GM23338 (cell line): ENCODE measurements around the gene VENTX. TPM values are rescaled to one million over a fixed set of nuclear protein-coding genes. Genes with fewer than 3 reads are reported as not detected.

Experiments used
- ATAC-seq: fragments of 200-7000 bp; cut with Tn5 transposase; 3 replicates; pipeline ENCODE4 v1.9.1; 2020
- DNase-seq: peaks from one replicate; pipeline ENCODE4 v3.0.0-alpha.2; 2015; ENCODE audit warnings: low spot score
- H2AFZ ChIP-seq: fragments of 200-600 bp; sonication (generic); 2 replicates; pipeline ENCODE4 v1.8.0; 2016; ENCODE audit warnings: antibody characterized with exemption, mild to moderate bottlenecking, moderate library complexity
- H3F3A ChIP-seq: fragments of 200-600 bp; sonication (generic); replicated peaks from 2 replicates; pipeline ENCODE4 v1.8.0; 2017; ENCODE audit warnings: antibody characterized with exemption, mixed run types, low read depth
- H3K27ac ChIP-seq: fragments of 200-600 bp; sonication (generic); 2 replicates; pipeline ENCODE4 v1.6.1; 2016; ENCODE audit warnings: low read depth
- H3K27me3 ChIP-seq: fragments of 200-600 bp; sonication (generic); 2 replicates; pipeline ENCODE4 v1.8.0; 2016; ENCODE audit warnings: mild to moderate bottlenecking, mixed run types, moderate library complexity; ENCODE audit not compliant: insufficient read depth
- H3K36me3 ChIP-seq: fragments of 200-600 bp; sonication (generic); 2 replicates; pipeline ENCODE4 v1.8.0; 2016; ENCODE audit warnings: mild to moderate bottlenecking; ENCODE audit not compliant: insufficient read depth
- H3K4me1 ChIP-seq: fragments of 200-600 bp; sonication (generic); 2 replicates; pipeline ENCODE4 v1.8.0; 2016; ENCODE audit warnings: mild to moderate bottlenecking, moderate library complexity; ENCODE audit not compliant: insufficient read depth
- H3K4me2 ChIP-seq: fragments of 200-600 bp; sonication (generic); 2 replicates; pipeline ENCODE4 v1.7.1; 2017; ENCODE audit warnings: mixed run types
- H3K4me3 ChIP-seq: fragments of 200-600 bp; sonication (generic); 2 replicates; pipeline ENCODE4 v1.6.1; 2016; ENCODE audit warnings: mixed run types
- H3K79me2 ChIP-seq: fragments of 200-600 bp; sonication (generic); replicated peaks from 2 replicates; pipeline ENCODE4 v1.8.0; 2017; ENCODE audit warnings: mild to moderate bottlenecking; ENCODE audit not compliant: insufficient read depth
- H3K9me2 ChIP-seq: fragments of 200-600 bp; sonication (generic); 2 replicates; pipeline ENCODE4 v1.8.0; 2017; ENCODE audit not compliant: insufficient read depth
- H4K20me1 ChIP-seq: fragments of 200-600 bp; sonication (generic); replicated peaks from 2 replicates; pipeline ENCODE4 v1.8.0; 2017; ENCODE audit warnings: mild to moderate bottlenecking; ENCODE audit not compliant: insufficient read depth
- H3K27ac Mint-ChIP-seq: 2 replicates; pipeline ENCODE4 v1.8.0; 2020; ENCODE audit warnings: inconsistent platforms, mild to moderate bottlenecking, moderate library complexity, mixed read lengths
- H3K27me3 Mint-ChIP-seq: 3 replicates; pipeline ENCODE4 v1.8.0; 2022; ENCODE audit warnings: low read depth, mild to moderate bottlenecking, moderate library complexity, mixed read lengths, inconsistent platforms; ENCODE audit not compliant: insufficient read depth, poor library complexity
- H3K36me3 Mint-ChIP-seq: 3 replicates; pipeline ENCODE4 v1.8.0; 2021; ENCODE audit warnings: low read depth, mild to moderate bottlenecking, inconsistent platforms, moderate library complexity, mixed read lengths
- H3K4me1 Mint-ChIP-seq: 3 replicates; pipeline ENCODE4 v1.8.0; 2020; ENCODE audit warnings: mild to moderate bottlenecking, inconsistent platforms, mixed read lengths
- H3K4me3 Mint-ChIP-seq: 3 replicates; pipeline ENCODE4 v1.8.0; 2021; ENCODE audit warnings: moderate library complexity, mild to moderate bottlenecking, inconsistent platforms, mixed read lengths
- H3K9me3 Mint-ChIP-seq: 3 replicates; pipeline ENCODE4 v1.8.0; 2020; ENCODE audit warnings: moderate library complexity, mild to moderate bottlenecking, inconsistent platforms, mixed read lengths
- CREB1 ChIP-seq: fragments of 250-450 bp; sonication (Bioruptor Pico); IDR thresholded peaks from 2 replicates; pipeline ENCODE4 v1.5.0; 2020; ENCODE audit warnings: low read depth, mild to moderate bottlenecking, moderate library complexity
- EZH2 ChIP-seq: fragments of 200-600 bp; sonication (generic); IDR thresholded peaks from one replicate; pipeline ENCODE4 v1.8.0; 2017; ENCODE audit warnings: antibody characterized with exemption, mild to moderate bottlenecking, low read depth; ENCODE audit not compliant: unreplicated experiment
- EZH2phosphoT487 ChIP-seq: fragments of 200-600 bp; sonication (generic); IDR thresholded peaks from one replicate; pipeline ENCODE4 v1.8.1; 2018; ENCODE audit warnings: antibody characterized with exemption; ENCODE audit not compliant: unreplicated experiment
- JUNB ChIP-seq: IDR thresholded peaks from one replicate; pipeline ENCODE4 v1.6.1; 2016; ENCODE audit warnings: antibody characterized with exemption; ENCODE audit not compliant: unreplicated experiment
- NANOG ChIP-seq: IDR thresholded peaks from 2 replicates; pipeline ENCODE4 v1.6.1; 2016; ENCODE audit warnings: antibody characterized with exemption, borderline replicate concordance
- POLR2AphosphoS5 ChIP-seq: IDR thresholded peaks from 2 replicates; pipeline ENCODE4 v1.6.1; 2016; ENCODE audit warnings: antibody characterized with exemption, low read depth
- STAT1 ChIP-seq: IDR thresholded peaks from one replicate; pipeline ENCODE4 v1.6.1; 2016; ENCODE audit warnings: antibody characterized with exemption; ENCODE audit not compliant: unreplicated experiment
- ZNF114 ChIP-seq: fragments of 250-450 bp; sonication (Bioruptor Pico); IDR thresholded peaks from 2 replicates; pipeline ENCODE4 v1.5.0; 2020; ENCODE audit warnings: mild to moderate bottlenecking, moderate library complexity
- ZNF331 ChIP-seq: fragments of 250-450 bp; sonication (Bioruptor Pico); IDR thresholded peaks from 2 replicates; pipeline ENCODE4 v1.5.0; 2020; ENCODE audit warnings: low read depth, mild to moderate bottlenecking, moderate library complexity
- polyA plus RNA-seq: library from polyadenylated mRNA; unstranded; fragments of >200 nt; fragmentation: Nextera tagmentation; extraction: Ambion mirVana; gene quantifications from 2 replicates; pipeline ENCODE4 v1.2.1, GENCODE V29; 2016
- total RNA-seq: library from RNA; depleted of rRNA; stranded (reverse); fragments of >200 nt; shearing (Covaris generic); gene quantifications from 2 replicates; pipeline ENCODE4 v1.2.3, GENCODE V29; 2014
- TF ChIP-seq, protein P1 (sequence below), 2 experiments: fragments of 200-600 bp in 1 of 2; sonication (generic) in 1 of 2; conservative IDR thresholded peaks; 2 replicates each; pipeline versions ENCODE4 v1.5.1 to v1.6.1; 2016 to 2017; ENCODE audit warnings: antibody characterized with exemption in 2 of 2, low read depth in 2 of 2, mild to moderate bottlenecking in 2 of 2, moderate library complexity in 1 of 2
- TF ChIP-seq, protein P2 (sequence below): IDR thresholded peaks from one replicate; pipeline ENCODE4 v1.6.1; 2018; ENCODE audit warnings: antibody characterized with exemption; ENCODE audit not compliant: unreplicated experiment
- TF ChIP-seq, protein P3 (sequence below): IDR thresholded peaks from 2 replicates; pipeline ENCODE4 v1.6.1; 2016; ENCODE audit warnings: antibody characterized with exemption
- TF ChIP-seq, protein P4 (sequence below): fragments of 250-450 bp; sonication (Bioruptor Pico); IDR thresholded peaks from 2 replicates; pipeline ENCODE4 v1.5.0; 2020; ENCODE audit warnings: mild to moderate bottlenecking, moderate library complexity

Gene VENTX
- total and polyA plus RNA-seq, 2 experiments from 2014 or later = 4.8 to 8.1 TPM

DNA sequence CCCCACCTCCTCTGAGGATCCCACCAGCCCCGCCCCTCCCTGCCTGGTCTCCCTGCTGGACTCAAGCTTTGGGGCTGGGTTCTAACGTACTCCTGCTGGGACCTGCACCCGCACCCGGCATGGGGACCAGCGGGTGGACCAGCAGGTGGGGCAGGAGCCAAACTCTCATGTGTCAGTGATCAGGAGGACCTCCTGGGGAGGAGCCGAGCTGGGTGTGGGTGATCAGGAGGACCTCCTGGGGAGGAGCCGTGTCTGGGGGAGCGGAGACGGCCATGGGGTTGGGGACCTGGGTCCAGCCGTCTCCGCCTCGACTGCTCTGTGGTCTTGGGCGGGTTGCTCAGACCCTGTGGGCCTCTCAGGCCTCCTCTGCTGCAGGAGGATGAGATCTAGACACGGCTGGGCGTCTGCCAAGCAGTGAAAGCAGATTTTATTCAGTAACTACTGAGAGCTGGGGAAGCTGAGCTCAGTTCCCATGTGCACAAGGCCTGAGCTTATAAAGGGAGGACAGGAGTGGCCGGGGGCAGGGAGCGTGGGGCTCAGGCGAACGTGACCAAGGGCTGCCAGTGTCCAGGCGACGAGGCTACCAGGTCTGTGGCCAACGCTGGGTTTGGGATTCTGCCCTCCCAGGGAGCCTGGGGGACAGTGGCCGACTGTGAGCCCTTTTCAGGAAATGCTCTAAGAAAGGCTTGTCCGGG, 41.3 kb upstream of the VENTX start:
- H3K4me3 Mint-ChIP-seq = no peak overlapping the region
- DNase-seq = no peak
- Histone ChIP-seq H3K27me3 (no peaks in the 10 kb centered on the region), H3K4me1 (no peaks in the 10 kb centered on the region), H3K27ac (no peak overlapping the region), H3K4me2 (no peak overlapping the region), H2AFZ (no peak overlapping the region), H3K79me2 (no peaks in the 10 kb centered on the region), H4K20me1 (no peaks in the 10 kb centered on the region), H3K36me3 (no peaks in the 10 kb centered on the region), H3F3A (no peaks in the 10 kb centered on the region), H3K9me2 (no peaks in the 10 kb centered on the region), H3K4me3 (no peak overlapping the region)
- H3K36me3 Mint-ChIP-seq = peaks cover 10% of the 10 kb centered on the region; the same call in 2 of the 3 replicates
- H3K9me3 Mint-ChIP-seq = peaks cover 23% of the 10 kb centered on the region
- ATAC-seq = no peak
- no peaks in the 10 kb centered on the region for H3K4me1 Mint-ChIP-seq
- H3K27ac Mint-ChIP-seq = peak overlapping the region; percentile 48; the same call in 1 of the 2 replicates
- TF ChIP-seq, protein P1, sequence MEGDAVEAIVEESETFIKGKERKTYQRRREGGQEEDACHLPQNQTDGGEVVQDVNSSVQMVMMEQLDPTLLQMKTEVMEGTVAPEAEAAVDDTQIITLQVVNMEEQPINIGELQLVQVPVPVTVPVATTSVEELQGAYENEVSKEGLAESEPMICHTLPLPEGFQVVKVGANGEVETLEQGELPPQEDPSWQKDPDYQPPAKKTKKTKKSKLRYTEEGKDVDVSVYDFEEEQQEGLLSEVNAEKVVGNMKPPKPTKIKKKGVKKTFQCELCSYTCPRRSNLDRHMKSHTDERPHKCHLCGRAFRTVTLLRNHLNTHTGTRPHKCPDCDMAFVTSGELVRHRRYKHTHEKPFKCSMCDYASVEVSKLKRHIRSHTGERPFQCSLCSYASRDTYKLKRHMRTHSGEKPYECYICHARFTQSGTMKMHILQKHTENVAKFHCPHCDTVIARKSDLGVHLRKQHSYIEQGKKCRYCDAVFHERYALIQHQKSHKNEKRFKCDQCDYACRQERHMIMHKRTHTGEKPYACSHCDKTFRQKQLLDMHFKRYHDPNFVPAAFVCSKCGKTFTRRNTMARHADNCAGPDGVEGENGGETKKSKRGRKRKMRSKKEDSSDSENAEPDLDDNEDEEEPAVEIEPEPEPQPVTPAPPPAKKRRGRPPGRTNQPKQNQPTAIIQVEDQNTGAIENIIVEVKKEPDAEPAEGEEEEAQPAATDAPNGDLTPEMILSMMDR (conservative IDR thresholded peaks at IDR 0.05; ENCODE audit: low read depth in 2 of 2) = no peak
- no peak for TF ChIP-seq JUNB
- TF ChIP-seq STAT1 = no peak
- TF ChIP-seq, protein P2, sequence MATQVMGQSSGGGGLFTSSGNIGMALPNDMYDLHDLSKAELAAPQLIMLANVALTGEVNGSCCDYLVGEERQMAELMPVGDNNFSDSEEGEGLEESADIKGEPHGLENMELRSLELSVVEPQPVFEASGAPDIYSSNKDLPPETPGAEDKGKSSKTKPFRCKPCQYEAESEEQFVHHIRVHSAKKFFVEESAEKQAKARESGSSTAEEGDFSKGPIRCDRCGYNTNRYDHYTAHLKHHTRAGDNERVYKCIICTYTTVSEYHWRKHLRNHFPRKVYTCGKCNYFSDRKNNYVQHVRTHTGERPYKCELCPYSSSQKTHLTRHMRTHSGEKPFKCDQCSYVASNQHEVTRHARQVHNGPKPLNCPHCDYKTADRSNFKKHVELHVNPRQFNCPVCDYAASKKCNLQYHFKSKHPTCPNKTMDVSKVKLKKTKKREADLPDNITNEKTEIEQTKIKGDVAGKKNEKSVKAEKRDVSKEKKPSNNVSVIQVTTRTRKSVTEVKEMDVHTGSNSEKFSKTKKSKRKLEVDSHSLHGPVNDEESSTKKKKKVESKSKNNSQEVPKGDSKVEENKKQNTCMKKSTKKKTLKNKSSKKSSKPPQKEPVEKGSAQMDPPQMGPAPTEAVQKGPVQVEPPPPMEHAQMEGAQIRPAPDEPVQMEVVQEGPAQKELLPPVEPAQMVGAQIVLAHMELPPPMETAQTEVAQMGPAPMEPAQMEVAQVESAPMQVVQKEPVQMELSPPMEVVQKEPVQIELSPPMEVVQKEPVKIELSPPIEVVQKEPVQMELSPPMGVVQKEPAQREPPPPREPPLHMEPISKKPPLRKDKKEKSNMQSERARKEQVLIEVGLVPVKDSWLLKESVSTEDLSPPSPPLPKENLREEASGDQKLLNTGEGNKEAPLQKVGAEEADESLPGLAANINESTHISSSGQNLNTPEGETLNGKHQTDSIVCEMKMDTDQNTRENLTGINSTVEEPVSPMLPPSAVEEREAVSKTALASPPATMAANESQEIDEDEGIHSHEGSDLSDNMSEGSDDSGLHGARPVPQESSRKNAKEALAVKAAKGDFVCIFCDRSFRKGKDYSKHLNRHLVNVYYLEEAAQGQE = no peak
- TF ChIP-seq NANOG = no peak
- TF ChIP-seq EZH2 = no peak
- TF ChIP-seq, protein P3, sequence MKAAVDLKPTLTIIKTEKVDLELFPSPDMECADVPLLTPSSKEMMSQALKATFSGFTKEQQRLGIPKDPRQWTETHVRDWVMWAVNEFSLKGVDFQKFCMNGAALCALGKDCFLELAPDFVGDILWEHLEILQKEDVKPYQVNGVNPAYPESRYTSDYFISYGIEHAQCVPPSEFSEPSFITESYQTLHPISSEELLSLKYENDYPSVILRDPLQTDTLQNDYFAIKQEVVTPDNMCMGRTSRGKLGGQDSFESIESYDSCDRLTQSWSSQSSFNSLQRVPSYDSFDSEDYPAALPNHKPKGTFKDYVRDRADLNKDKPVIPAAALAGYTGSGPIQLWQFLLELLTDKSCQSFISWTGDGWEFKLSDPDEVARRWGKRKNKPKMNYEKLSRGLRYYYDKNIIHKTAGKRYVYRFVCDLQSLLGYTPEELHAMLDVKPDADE = no peak
- TF ChIP-seq ZNF331 (CRISPR knock-in tag) = no peak
- TF ChIP-seq POLR2AphosphoS5 = no peak
- no peak for TF ChIP-seq ZNF114 (CRISPR knock-in tag)
- TF ChIP-seq, protein P4, sequence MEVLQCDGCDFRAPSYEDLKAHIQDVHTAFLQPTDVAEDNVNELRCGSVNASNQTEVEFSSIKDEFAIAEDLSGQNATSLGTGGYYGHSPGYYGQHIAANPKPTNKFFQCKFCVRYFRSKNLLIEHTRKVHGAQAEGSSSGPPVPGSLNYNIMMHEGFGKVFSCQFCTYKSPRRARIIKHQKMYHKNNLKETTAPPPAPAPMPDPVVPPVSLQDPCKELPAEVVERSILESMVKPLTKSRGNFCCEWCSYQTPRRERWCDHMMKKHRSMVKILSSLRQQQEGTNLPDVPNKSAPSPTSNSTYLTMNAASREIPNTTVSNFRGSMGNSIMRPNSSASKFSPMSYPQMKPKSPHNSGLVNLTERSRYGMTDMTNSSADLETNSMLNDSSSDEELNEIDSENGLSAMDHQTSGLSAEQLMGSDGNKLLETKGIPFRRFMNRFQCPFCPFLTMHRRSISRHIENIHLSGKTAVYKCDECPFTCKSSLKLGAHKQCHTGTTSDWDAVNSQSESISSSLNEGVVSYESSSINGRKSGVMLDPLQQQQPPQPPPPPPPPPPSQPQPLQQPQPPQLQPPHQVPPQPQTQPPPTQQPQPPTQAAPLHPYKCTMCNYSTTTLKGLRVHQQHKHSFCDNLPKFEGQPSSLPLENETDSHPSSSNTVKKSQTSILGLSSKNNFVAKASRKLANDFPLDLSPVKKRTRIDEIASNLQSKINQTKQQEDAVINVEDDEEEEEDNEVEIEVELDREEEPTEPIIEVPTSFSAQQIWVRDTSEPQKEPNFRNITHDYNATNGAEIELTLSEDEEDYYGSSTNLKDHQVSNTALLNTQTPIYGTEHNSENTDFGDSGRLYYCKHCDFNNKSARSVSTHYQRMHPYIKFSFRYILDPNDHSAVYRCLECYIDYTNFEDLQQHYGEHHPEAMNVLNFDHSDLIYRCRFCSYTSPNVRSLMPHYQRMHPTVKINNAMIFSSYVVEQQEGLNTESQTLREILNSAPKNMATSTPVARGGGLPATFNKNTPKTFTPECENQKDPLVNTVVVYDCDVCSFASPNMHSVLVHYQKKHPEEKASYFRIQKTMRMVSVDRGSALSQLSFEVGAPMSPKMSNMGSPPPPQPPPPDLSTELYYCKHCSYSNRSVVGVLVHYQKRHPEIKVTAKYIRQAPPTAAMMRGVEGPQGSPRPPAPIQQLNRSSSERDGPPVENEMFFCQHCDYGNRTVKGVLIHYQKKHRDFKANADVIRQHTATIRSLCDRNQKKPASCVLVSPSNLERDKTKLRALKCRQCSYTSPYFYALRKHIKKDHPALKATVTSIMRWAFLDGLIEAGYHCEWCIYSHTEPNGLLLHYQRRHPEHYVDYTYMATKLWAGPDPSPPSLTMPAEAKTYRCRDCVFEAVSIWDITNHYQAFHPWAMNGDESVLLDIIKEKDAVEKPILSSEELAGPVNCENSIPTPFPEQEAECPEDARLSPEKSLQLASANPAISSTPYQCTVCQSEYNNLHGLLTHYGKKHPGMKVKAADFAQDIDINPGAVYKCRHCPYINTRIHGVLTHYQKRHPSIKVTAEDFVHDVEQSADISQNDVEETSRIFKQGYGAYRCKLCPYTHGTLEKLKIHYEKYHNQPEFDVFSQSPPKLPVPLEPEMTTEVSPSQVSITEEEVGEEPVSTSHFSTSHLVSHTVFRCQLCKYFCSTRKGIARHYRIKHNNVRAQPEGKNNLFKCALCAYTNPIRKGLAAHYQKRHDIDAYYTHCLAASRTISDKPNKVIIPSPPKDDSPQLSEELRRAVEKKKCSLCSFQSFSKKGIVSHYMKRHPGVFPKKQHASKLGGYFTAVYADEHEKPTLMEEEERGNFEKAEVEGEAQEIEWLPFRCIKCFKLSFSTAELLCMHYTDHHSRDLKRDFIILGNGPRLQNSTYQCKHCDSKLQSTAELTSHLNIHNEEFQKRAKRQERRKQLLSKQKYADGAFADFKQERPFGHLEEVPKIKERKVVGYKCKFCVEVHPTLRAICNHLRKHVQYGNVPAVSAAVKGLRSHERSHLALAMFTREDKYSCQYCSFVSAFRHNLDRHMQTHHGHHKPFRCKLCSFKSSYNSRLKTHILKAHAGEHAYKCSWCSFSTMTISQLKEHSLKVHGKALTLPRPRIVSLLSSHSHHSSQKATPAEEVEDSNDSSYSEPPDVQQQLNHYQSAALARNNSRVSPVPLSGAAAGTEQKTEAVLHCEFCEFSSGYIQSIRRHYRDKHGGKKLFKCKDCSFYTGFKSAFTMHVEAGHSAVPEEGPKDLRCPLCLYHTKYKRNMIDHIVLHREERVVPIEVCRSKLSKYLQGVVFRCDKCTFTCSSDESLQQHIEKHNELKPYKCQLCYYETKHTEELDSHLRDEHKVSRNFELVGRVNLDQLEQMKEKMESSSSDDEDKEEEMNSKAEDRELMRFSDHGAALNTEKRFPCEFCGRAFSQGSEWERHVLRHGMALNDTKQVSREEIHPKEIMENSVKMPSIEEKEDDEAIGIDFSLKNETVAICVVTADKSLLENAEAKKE (CRISPR knock-in tag) = no peak
- TF ChIP-seq CREB1 (CRISPR knock-in tag) = no peak
- TF ChIP-seq EZH2phosphoT487 = no peak
- peaks cover 3% of the 10 kb centered on the region for H3K27me3 Mint-ChIP-seq
